SK-N-MC (cell line): ENCODE results near the gene FANCL.

ENCODE experiments used
- DNase-seq: peaks from one replicate; pipeline ENCODE4 v3.0.0-alpha.2; 2011; ENCODE audit warnings: low read depth, low spot score
- H3K27ac ChIP-seq: fragments of 200-600 bp; sonication (generic); 2 replicates; pipeline ENCODE4 v1.5.1; 2016; ENCODE audit warnings: mixed run types
- H3K36me3 ChIP-seq: fragments of 200-600 bp; sonication (generic); 2 replicates; pipeline ENCODE4 v1.6.1; 2017; ENCODE audit warnings: antibody characterized with exemption, low read length, mixed read lengths; ENCODE audit not compliant: insufficient read depth
- H3K4me3 ChIP-seq: fragments of 200-600 bp; sonication (generic); 2 replicates; pipeline ENCODE4 v1.5.1; 2016
- H3K9ac ChIP-seq: fragments of 200-600 bp; sonication (generic); 2 replicates; pipeline ENCODE4 v1.8.0; 2017; ENCODE audit warnings: mixed run types, mixed read lengths; ENCODE audit not compliant: insufficient read length
- H3K9me3 ChIP-seq: fragments of 200-600 bp; sonication (generic); 2 replicates; pipeline ENCODE4 v1.6.1; 2017; ENCODE audit warnings: low read depth, mild to moderate bottlenecking, antibody characterized with exemption, low read length, moderate library complexity, mixed read lengths
- EZH2 ChIP-seq: fragments of 200-600 bp; sonication (generic); IDR thresholded peaks from one replicate; pipeline ENCODE4 v1.6.1; 2017; ENCODE audit warnings: antibody characterized with exemption
- FOXP2 ChIP-seq: optimal IDR thresholded peaks from 2 replicates; pipeline ENCODE3; 2011; ENCODE audit warnings: mild to moderate bottlenecking, moderate library complexity; ENCODE audit not compliant: insufficient read depth; ENCODE audit errors: extremely low read length, control extremely low read depth
- POLR2AphosphoS5 ChIP-seq: IDR thresholded peaks from 2 replicates; pipeline ENCODE4 v1.6.1; 2012; ENCODE audit warnings: mild to moderate bottlenecking, low read depth, low read length, borderline replicate concordance

Gene FANCL

DNA sequence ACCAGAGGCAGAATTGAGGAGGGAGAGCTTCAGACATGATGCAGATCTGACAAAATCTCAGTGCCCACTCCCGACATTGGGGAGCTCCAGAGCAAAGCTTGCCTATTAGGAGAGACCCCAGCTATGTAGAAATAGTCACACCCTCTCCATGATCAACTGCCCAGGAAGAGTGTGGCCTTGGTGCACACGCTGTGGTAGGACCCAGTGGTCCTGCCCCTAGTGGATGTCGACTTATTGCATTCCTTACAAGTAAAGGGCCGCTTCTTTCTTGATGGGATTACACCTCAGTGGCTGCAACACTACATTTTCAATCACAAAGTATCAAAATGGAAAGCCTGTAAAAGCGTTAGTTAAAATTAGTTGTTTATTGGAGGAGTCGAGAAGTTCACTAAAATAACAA is 130.4 kb downstream of the FANCL start:
- Histone ChIP-seq H3K4me3 (no peak overlapping the region), H3K27ac (no peak overlapping the region), H3K9me3 (no peaks in the 10 kb centered on the region), H3K36me3 (no peaks in the 10 kb centered on the region), H3K9ac (no peak overlapping the region)
- no peak for TF ChIP-seq EZH2
- TF ChIP-seq FOXP2, result no peak
- no peak for TF ChIP-seq POLR2AphosphoS5
- no peak for DNase-seq

DNA sequence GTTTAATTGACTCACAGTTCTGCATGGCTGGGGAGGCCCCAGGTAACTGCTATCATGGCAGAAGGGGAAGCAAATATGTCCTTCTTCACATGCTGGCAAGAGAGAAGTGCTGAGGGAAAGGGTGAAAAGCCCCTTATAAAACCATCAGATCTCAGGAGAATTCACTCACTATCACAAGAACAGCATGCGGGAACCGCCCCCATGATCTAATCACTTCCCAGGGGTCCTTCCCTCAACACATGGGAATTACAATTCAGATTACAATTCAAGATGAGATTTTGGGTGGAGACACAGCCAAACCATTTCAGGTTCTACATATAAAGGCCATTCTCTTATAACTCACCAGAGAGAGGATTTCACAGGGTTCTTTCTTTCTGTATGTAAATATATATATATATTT is 131.6 kb downstream of the FANCL start:
- Histone ChIP-seq H3K27ac (no peak overlapping the region), H3K4me3 (no peak overlapping the region), H3K9ac (no peak overlapping the region), H3K36me3 (no peaks in the 10 kb centered on the region), H3K9me3 (no peaks in the 10 kb centered on the region)
- TF ChIP-seq FOXP2, result no peak
- TF ChIP-seq EZH2, result no peak
- no peak for TF ChIP-seq POLR2AphosphoS5
- DNase-seq, result no peak
